LNCAP (cell line): ENCODE results near the gene ALKBH3.

Experiments used
- TF ChIP-seq, protein P1 (sequence below): fragments of 450-650 bp; IDR thresholded peaks from 2 replicates; pipeline ENCODE4 v1.5.1; 2017; ENCODE audit warnings: mild to moderate bottlenecking

Gene ALKBH3

DNA sequence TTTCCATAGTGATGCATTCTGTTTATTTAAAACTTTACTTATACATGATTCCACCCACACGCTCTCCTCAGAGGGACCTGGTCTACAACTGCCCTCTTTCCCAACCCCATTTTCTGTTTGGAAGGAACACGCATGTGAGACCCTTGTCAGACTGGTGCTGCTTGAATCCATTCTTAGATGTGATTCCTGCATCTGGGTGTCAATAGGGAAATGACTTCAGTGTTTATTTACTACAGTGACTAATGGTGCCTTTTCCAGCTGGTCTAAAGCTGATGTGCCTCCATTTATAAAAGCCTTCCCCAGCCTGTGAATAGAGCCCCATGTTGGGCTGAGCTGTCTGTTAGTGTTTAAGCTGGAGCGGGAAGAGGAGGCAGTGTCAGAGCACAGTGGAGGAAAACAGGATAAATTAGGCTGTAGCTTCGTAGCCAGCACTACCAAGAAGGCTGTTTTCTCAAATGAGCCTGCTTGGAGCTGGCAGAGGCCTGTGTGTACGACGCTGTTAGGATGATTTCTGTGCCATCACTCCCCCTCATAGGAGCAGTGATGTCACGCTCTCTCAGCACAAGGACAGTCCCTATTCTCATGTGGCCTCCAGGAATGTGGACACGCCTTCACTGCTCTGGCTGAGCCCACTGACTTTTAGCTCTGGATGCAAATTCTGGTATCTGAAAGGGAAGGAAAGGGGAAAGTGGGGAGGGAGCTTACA is 42.9 kb downstream of the ALKBH3 start:
- TF ChIP-seq, protein P1, sequence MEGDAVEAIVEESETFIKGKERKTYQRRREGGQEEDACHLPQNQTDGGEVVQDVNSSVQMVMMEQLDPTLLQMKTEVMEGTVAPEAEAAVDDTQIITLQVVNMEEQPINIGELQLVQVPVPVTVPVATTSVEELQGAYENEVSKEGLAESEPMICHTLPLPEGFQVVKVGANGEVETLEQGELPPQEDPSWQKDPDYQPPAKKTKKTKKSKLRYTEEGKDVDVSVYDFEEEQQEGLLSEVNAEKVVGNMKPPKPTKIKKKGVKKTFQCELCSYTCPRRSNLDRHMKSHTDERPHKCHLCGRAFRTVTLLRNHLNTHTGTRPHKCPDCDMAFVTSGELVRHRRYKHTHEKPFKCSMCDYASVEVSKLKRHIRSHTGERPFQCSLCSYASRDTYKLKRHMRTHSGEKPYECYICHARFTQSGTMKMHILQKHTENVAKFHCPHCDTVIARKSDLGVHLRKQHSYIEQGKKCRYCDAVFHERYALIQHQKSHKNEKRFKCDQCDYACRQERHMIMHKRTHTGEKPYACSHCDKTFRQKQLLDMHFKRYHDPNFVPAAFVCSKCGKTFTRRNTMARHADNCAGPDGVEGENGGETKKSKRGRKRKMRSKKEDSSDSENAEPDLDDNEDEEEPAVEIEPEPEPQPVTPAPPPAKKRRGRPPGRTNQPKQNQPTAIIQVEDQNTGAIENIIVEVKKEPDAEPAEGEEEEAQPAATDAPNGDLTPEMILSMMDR, result no peak

DNA sequence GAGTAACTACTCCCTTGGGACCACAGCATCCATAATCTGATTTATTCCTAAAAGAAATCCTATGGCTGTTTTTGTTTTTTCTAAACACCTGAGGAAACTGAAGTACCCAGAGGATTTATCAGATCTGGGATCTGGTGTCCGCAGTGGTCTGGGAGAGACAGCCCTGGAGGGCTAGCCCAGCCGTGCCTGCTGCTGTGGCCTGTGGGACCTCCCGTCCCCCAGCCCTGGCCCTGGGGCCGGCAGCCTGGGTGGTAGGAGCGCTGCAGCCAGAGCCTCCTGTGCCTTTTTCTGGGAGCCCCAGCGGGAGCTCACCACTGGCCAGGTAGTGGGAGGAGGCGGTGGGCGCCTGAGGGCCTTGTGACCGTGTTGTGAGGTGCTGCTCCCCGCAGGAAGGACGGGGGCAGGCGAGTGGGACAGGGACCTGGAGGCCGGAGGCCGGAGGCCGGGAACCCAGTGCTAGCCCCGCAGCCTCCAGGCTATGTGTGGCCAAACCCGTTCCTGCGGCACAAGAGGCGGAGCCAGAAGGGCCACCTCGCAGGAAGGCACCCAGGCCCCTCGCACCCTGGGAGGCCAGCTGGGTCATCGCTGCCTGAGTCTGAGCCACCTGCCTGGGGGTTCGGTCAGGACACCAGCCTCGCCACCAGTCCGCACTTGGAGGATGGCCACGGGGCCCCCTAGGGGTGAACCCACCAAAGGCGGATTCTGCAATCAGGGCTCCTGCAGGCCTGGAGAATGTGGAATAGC is 43.7 kb downstream of the ALKBH3 start:
- TF ChIP-seq, protein P1, result no peak; the same call in 1 of the 2 replicates

DNA sequence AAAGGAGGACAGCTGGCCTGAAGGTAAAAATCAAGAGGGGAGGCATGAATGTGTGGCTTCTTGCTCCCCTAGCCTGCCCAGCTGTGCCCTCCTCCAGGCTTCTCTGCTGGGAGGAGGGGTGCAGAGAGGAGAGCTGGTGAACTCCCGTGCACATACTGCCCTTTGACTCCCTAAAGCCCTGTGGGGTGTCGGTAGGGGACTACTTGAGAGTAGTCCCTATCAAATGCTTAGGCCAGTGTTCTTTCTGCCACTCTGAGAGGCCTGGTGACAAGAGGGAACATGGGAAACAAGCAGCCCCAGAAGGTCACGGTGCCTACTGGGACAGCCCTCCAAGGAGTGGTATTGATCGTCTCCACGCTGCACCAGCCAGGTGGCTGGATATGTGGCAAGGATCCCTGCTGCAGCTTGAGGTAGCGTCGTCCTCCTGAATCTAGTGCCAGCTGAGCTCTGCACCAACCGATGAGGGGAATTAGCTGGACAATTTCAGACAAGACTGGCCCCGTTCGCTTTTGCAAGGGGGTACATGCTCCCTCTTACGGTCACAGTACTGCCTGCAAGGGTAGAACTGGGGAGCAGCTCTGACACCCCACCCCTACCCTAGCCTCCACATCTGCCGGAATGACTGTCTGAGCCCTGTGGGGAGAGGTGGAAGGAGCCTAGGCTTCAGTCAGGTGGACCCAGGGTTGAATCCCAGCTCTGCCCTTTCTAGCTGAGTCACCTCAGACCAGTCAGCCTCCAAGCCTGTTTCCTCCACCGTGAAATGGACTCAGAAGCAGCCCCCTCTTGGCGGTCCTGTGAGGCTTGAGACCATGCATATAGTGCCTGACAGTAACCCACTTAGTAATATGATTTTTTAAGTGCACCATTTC is 44.7 kb downstream of the ALKBH3 start:
- TF ChIP-seq, protein P1, result no peak

DNA sequence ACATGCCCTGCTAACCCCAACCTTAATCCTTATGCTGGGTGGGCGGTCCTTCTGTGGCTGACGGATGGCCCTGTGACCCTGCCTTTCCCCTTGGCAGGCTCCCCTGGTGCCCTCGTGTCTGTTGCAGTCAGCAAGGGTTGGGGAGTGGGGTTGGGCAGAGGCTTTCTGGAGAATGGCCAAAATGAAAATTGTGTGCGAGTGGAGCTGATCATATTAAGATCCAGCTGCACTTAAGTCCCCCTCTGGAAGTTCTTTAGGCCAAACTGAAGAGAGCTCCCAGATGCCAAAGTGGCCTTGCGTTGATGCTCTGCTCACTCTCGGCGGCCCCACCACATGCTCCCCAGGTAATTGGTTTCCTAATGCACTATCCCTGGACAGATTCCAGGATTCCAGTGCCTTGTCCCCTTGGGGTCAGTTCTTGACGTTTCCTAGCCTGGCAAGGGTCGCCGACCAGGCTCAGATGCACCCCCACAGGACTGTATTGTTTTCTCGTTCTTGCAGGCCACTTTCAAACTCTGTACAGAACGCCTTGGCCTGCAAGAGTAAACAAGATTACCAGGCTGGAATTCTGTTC is 45.4 kb downstream of the ALKBH3 start:
- TF ChIP-seq, protein P1, result no peak

DNA sequence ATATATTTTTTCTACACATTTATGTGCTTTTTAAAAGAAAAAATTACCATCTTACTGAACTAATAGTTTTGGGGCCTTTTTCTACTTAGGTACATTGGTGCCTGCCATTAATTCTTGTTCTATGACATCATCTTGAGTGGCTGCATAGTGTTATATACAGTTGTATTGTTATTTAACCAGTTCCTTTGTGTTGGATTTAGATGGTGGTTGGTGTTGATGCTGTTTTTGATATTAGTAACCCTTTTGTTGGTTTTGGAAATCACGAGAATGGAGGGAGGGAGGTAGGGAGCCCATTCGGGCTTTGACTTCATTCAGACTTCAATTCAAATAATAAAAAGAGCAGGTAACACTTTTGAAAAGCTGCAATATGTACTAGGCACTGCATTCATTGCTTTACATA is 46.4 kb downstream of the ALKBH3 start:
- TF ChIP-seq, protein P1, result no peak

DNA sequence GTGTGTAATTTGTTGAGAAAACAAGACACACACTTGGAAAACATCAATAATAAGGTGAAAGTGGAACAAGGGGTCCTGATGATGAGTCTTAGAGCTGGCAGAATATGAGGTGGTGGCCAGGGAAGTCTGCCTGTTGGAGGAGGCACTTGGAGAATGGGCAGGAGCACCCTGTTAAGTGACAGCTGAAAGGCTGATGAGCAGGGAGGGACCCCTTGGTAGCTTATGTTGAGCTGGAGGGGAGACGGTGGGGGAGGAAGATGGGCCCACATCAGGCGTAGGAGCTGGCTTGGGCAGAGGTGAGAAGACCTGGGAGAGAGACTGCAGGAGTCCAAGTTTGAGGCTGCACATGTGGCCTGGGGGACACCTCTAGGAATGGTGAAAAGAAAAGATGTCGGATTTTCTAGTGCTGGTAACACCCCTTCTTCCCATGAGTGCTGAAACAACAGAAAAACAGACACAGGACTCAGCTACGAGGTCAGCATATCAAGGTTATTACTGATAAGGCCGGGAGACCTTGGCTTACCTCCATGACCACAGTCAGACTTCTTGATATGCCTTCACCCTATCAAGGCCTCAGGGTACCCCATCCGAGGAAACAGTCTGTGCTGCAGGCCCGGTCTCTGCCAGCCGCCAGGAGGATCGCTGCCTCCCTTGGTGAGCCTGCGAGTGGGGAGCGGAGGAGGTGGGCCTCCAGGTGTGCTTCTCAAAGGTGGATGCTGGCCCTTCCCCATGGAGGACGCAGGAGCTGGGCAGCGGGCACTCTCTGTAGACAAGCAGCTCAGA is 47.5 kb downstream of the ALKBH3 start:
- TF ChIP-seq, protein P1, result no peak

DNA sequence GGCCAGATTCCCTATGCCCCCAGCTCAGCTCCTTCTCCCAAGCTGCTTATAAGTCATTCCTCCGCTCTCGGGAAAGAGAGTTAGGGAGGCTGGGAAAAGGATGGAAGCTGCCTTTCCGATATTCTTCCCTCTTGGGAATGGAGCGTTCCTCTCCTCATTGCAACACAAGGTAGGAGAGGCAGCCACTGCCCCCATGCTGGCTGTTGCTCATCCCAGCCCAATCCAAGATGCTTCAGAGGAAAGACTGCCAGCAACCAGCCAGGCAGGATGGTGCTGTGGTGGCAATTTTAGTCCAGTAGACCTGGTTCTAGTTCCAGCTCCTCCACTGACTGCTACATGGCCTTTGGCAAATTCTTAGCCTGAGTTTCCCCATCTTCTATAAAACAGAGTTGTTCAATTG is 48.1 kb downstream of the ALKBH3 start:
- TF ChIP-seq, protein P1, result no peak
